IMR-90 (cell line): ENCODE results near the gene GIMAP7. TPM values are rescaled to one million over a fixed set of nuclear protein-coding genes. Genes with fewer than 3 reads are reported as not detected.

Experiments used
- ATAC-seq: fragments of 200-7000 bp; cut with Tn5 transposase; 2 replicates; pipeline ENCODE4 v1.9.1; 2020; ENCODE audit warnings: low read depth, mild to moderate bottlenecking, moderate library complexity
- BruUV-seq: library from RNA; stranded (reverse); fragments of 400-500 nt; replicated peaks from 2 replicates; lab custom pipeline; 2021; lab: Mats Ljungman, UMichigan
- CTCF ChIA-PET: fragments of 300-600 bp; formaldehyde crosslinking; extraction: SDS; loops from one replicate; lab custom pipeline; 2021; ENCODE audit warnings: antibody characterized with exemption; lab: Yijun Ruan, JAX
- POLR2A ChIA-PET: fragments of 300-600 bp; sonication (Branson Sonifier 250); formaldehyde crosslinking; loops from one replicate; lab custom pipeline; 2022; ENCODE audit warnings: antibody characterized with exemption; ENCODE audit not compliant: unreplicated experiment; lab: Charles Lee
- DNase-seq: peaks from one replicate; pipeline ENCODE4 v3.0.0; 2013
- H2AFZ ChIP-seq: replicated peaks from 2 replicates; pipeline ENCODE3; 2013; ENCODE audit warnings: low read length, mild to moderate bottlenecking; ENCODE audit not compliant: poor library complexity
- H2AK5ac ChIP-seq: 2 replicates; pipeline ENCODE4 v1.6.1; 2013; ENCODE audit warnings: low read depth, low read length, inconsistent platforms
- H2AK9ac ChIP-seq: replicated peaks from 2 replicates; pipeline ENCODE3; 2013; ENCODE audit warnings: mild to moderate bottlenecking, low read depth, low read length, moderate library complexity; ENCODE audit not compliant: poor library complexity
- H2BK120ac ChIP-seq: 2 replicates; pipeline ENCODE4 v1.6.1; 2013; ENCODE audit warnings: low read depth, low read length, inconsistent platforms
- H2BK15ac ChIP-seq: 3 replicates; pipeline ENCODE4 v1.6.1; 2013; ENCODE audit warnings: low read depth, low read length, inconsistent platforms
- H2BK20ac ChIP-seq: 2 replicates; pipeline ENCODE4 v1.6.1; 2013; ENCODE audit warnings: low read depth, mild to moderate bottlenecking, inconsistent platforms, low read length, moderate library complexity
- H2BK5ac ChIP-seq: 2 replicates; pipeline ENCODE4 v1.6.1; 2013; ENCODE audit warnings: mild to moderate bottlenecking, low read depth, low read length, inconsistent platforms; ENCODE audit not compliant: poor library complexity, severe bottlenecking
- H3K14ac ChIP-seq: replicated peaks from 2 replicates; pipeline ENCODE4 v1.6.1; 2013; ENCODE audit warnings: low read depth, low read length, inconsistent platforms
- H3K18ac ChIP-seq: 2 replicates; pipeline ENCODE4 v1.6.1; 2013; ENCODE audit warnings: low read depth, low read length, control low read depth
- H3K23ac ChIP-seq: 2 replicates; pipeline ENCODE4 v1.6.1; 2013; ENCODE audit warnings: low read depth, low read length, inconsistent platforms
- H3K27ac ChIP-seq: 2 replicates; pipeline ENCODE4 v1.5.1; 2013; ENCODE audit warnings: mild to moderate bottlenecking, control low read depth, low read length; ENCODE audit not compliant: insufficient read depth
- H3K27me3 ChIP-seq: 2 replicates; pipeline ENCODE4 v1.6.1; 2013; ENCODE audit warnings: low read length; ENCODE audit not compliant: control insufficient read depth, insufficient read depth
- H3K36me3 ChIP-seq: 2 replicates; pipeline ENCODE4 v1.6.1; 2013; ENCODE audit warnings: low read length, mixed read lengths; ENCODE audit not compliant: control insufficient read depth, insufficient read depth
- H3K4ac ChIP-seq: 2 replicates; pipeline ENCODE4 v1.6.1; 2013; ENCODE audit warnings: low read depth, low read length, inconsistent platforms
- H3K4me1 ChIP-seq: 2 replicates; pipeline ENCODE4 v1.6.1; 2013; ENCODE audit warnings: low read length, mixed read lengths; ENCODE audit not compliant: control insufficient read depth, insufficient read depth
- H3K4me2 ChIP-seq: 2 replicates; pipeline ENCODE4 v1.6.1; 2013; ENCODE audit warnings: low read depth, mild to moderate bottlenecking, control low read depth, low read length, moderate library complexity
- H3K4me3 ChIP-seq: 2 replicates; pipeline ENCODE4 v1.5.1; 2013; ENCODE audit warnings: low read depth, mild to moderate bottlenecking, control low read depth, low read length, moderate library complexity; ENCODE audit not compliant: insufficient read depth
- H3K56ac ChIP-seq: 2 replicates; pipeline ENCODE4 v1.6.1; 2013; ENCODE audit warnings: low read length, inconsistent platforms; ENCODE audit not compliant: insufficient read depth; ENCODE audit errors: extremely low read depth
- H3K79me1 ChIP-seq, 2 experiments: 2 replicates each; pipeline ENCODE4 v1.6.1; 2013; ENCODE audit warnings: low read length in 2 of 2, inconsistent platforms in 1 of 2, low read depth in 1 of 2
- H3K9ac ChIP-seq: 2 replicates; pipeline ENCODE4 v1.6.1; 2013; ENCODE audit warnings: low read depth, low read length, control low read depth
- H3K9me1 ChIP-seq: 2 replicates; pipeline ENCODE4 v1.6.1; 2013; ENCODE audit warnings: low read length, inconsistent platforms; ENCODE audit not compliant: insufficient read depth
- H3K9me3 ChIP-seq: 2 replicates; pipeline ENCODE4 v1.6.1; 2013; ENCODE audit warnings: low read length; ENCODE audit not compliant: control insufficient read depth, insufficient read depth
- H4K20me1 ChIP-seq: 2 replicates; pipeline ENCODE4 v1.6.1; 2013; ENCODE audit warnings: low read length, inconsistent platforms; ENCODE audit not compliant: insufficient read depth
- H4K5ac ChIP-seq: 2 replicates; pipeline ENCODE4 v1.6.1; 2013; ENCODE audit warnings: mild to moderate bottlenecking, low read depth, low read length, control low read depth
- H4K8ac ChIP-seq, 2 experiments: 2 replicates each; pipeline ENCODE4 v1.6.1; 2013; ENCODE audit warnings: low read depth in 2 of 2, low read length in 2 of 2, control low read depth in 1 of 2, inconsistent platforms in 1 of 2
- H4K91ac ChIP-seq: 2 replicates; pipeline ENCODE4 v1.6.1; 2013; ENCODE audit warnings: low read depth, low read length, inconsistent platforms; ENCODE audit not compliant: insufficient read depth
- CHD1 ChIP-seq: IDR thresholded peaks from 2 replicates; pipeline ENCODE4 v1.6.1; 2012; ENCODE audit warnings: low read depth, low read length, improper control_type of control experiment
- MAZ ChIP-seq: IDR thresholded peaks from 2 replicates; pipeline ENCODE4 v1.6.1; 2012; ENCODE audit warnings: low read depth, mild to moderate bottlenecking, low read length, improper control_type of control experiment, moderate library complexity, borderline replicate concordance
- MXI1 ChIP-seq: IDR thresholded peaks from 2 replicates; pipeline ENCODE4 v1.6.1; 2012; ENCODE audit warnings: low read depth, mild to moderate bottlenecking, low read length, moderate library complexity, borderline replicate concordance
- RFX5 ChIP-seq: IDR thresholded peaks from 2 replicates; pipeline ENCODE4 v1.8.0; 2012; ENCODE audit warnings: low read depth, mild to moderate bottlenecking, low read length, moderate library complexity
- WGBS, 2 experiments: methylation state at CpG; one replicate each; pipeline versions ENCODE4 v1.1.5 to v1.1.7; 2013; ENCODE audit warnings: missing lambda C conversion rate in 2 of 2; ENCODE audit not compliant: insufficient read length in 1 of 2; ENCODE audit errors: extremely low coverage in 2 of 2; 5-methylcytosine and 5-hydroxymethylcytosine counted together
- dilution Hi-C: fragments of 300-500 bp; cut with HindIII; formaldehyde crosslinking; loops from one replicate; pipeline ENCODE4 v1.14.3; 2018; ENCODE audit warnings: low sequenced_read_pairs; ENCODE audit not compliant: unreplicated experiment
- in situ Hi-C: fragments of 300-500 bp; cut with MboI; formaldehyde crosslinking; loops from 3 replicates; pipeline ENCODE4 v1.14.3; 2019; ENCODE audit warnings: low sequenced_read_pairs, inconsistent platforms, mixed read lengths
- intact Hi-C: fragments of 100-400 bp; cut with micrococcal nuclease; formaldehyde crosslinking; loops from 2 replicates; pipeline ENCODE4 v1.10.0; 2022
- polyA plus RNA-seq, 3 experiments: library from polyadenylated mRNA; depleted of rRNA; stranded (reverse); fragments of >200 nt; gene quantifications; 2 replicates each; pipeline ENCODE4 v1.2.3, GENCODE V29; 2012; ENCODE audit warnings: low replicate concordance in 1 of 3
- total RNA-seq: library from RNA; depleted of rRNA; stranded (reverse); fragments of >200 nt; gene quantifications from 2 replicates; pipeline ENCODE4 v1.2.3, GENCODE V29; 2012

GIMAP7 gene
- total and polyA plus RNA-seq, 2 of the 4 experiments (the other 2 are of a cell fraction): not detected

- Histone ChIP-seq H4K91ac (no peak overlapping the region), H3K23ac (no peak overlapping the region), H3K79me1 (no peaks in the 10 kb centered on the region), H4K20me1 (no peaks in the 10 kb centered on the region), H3K9ac (no peak overlapping the region), H3K27me3 (no peaks in the 10 kb centered on the region), H2BK15ac (no peak overlapping the region), H3K4me3 (no peak overlapping the region), H3K36me3 (no peaks in the 10 kb centered on the region), H3K4me1 (no peaks in the 10 kb centered on the region), H3K14ac (no peak overlapping the region), H2BK20ac (no peak overlapping the region), H3K9me3 (no peaks in the 10 kb centered on the region), H4K5ac (no peak overlapping the region), H2AFZ (no peak overlapping the region), H3K27ac (no peak overlapping the region), H3K9me1 (no peaks in the 10 kb centered on the region), H4K8ac (no peak overlapping the region), H2AK9ac (no peak overlapping the region), H2AK5ac (no peak overlapping the region), H3K4ac (no peak overlapping the region), H2BK5ac (no peak overlapping the region), H3K4me2 (no peak overlapping the region), H3K56ac (no peak overlapping the region), H2BK120ac (no peak overlapping the region), H3K18ac (no peak overlapping the region)
- intact Hi-C loops (no loop called here), dilution Hi-C loops (no loop called here), in situ Hi-C loops (no loop called here)
- no peak for ATAC-seq
- WGBS, 2 experiments: 80% methylated on average over 2 of the region's 6 CpGs; no CpG with 5 or more reads in 1 of the 2 experiments
- BruUV-seq: no TSS peak
- TF ChIP-seq MXI1: no peak
- no peak for TF ChIP-seq RFX5
- TF ChIP-seq MAZ: no peak
- no peak for TF ChIP-seq CHD1
- no peak for DNase-seq
- POLR2A ChIA-PET: no interaction called here
- CTCF ChIA-PET: no interaction called here
Observed at GRCh38 chr7:150466477-150466876, 48.2 kb upstream of the GIMAP7 start.
